DMS114 treated with DMSO at 0.1 percent for 48 hours (cell line): ENCODE data around the gene NUPR2.
A peak's percentile ranks its signal among the peaks of the same experiment; 100 is the strongest.
"Not testable (repeated sequence)": the region's sequence is repeated elsewhere in the genome, so short reads cannot be mapped to it uniquely, and the experiment has no call there.

Experiments used
- DNase-seq: peaks from one replicate; lab custom pipeline; 2025; ENCODE audit not compliant: unreplicated experiment; lab: John Stamatoyannopoulos, UW

NUPR2 gene

DNA sequence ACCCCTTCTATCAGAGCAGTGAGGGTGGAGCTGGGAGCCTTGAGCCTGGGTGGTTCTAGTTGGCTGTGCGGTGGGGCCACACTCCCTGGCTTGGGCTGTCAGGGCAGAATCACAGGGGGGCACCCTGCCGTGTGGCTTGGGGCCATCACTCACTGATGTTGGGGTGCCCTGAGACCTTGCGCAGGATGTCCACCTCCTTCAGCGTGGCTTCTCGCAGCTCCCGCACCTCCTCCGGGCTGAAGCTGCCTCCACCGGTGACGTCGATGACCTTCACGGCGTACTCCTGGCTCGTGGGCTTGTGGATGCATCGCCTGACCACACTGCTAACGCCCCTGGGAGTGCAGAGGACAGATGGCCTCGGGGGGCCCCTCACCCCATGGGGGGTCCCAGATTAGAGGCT is 28.8 kb downstream of the NUPR2 start:
- DNase-seq, result no peak

DNA sequence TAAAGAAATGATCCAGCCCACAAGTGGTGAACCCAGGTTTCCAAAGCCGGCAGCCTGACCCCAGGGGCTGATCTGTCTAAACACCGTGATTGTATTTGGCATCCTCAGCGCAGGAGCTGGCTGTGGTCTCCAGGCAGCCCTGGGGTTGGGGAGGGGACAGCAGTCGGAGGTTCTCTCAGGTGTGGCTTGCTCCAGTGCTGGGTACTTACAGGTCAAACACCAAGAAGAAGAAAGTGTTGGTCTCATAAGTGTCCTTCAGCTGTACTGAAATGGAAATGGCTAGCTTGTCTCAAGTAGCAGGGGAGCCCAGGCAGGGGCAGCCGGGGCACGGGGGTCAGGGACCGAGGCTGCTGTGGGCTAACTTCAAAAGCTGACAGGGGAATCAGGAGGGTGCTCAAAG is 29.5 kb downstream of the NUPR2 start:
- DNase-seq, result no peak

DNA sequence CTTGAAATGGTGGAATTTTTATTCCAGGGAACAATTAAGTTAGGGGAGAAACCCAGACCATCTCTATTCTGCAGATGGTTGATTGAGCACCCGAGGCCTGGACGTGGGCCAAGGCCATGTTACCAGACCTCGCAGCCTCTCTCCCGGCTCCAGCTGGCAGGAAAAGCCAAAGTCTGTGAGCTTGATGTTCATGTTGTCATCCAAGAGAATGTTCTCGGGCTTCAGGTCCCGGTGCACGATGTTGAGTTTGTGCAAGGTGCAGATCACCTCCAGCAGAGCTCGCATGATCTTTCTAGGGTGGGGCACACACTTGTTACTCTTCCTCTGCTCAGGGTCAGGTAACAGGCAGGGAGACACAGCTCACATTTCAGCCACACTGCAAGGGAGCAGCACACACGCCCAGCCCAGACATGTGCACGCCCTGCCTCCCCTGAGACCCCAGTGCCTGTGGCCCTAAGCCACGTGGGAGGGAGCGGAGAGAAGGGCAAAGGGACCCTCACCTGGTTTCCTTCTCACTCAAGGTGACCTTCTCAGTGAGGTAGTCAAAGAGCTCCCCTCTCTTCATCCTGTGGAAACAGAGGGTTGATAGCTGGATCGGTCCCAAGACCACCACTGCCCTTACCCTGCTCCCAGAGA is 32.9 kb downstream of the NUPR2 start:
- no peak for DNase-seq

DNA sequence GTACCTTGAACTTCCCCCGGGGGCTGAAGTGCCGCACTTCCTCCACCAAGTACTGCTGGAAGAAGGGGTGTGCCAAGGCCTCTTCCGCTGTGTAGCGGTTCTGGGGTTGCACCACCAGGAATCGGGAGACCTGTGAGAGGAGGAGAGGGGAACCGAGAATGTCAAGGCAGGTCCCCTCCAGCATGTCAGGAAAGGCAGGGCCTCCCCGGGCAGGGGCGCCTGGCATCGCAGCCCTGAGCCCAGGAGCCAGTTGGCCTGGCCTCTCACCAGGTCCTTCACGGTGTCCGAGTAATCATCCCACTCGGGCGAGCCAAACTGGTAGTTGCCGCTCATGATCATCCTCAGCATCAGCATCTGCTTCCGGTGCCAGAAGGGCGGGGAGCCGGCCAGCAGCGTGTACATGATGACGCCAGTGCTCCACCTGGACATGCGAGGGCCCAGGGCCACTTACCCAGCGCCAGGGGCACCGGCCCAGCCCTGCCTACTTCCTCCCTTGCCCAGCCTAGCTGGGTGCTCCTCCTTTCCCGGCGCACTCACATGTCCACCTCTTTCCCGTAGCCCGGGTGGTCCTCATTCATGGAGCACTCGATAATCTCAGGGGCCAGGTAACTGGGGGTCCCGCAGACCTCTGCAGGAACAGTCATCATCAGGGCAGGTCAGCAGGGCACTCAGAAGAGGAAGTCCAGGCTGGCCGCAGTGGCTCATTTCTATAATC is 34.4 kb downstream of the NUPR2 start:
- no peak for DNase-seq

DNA sequence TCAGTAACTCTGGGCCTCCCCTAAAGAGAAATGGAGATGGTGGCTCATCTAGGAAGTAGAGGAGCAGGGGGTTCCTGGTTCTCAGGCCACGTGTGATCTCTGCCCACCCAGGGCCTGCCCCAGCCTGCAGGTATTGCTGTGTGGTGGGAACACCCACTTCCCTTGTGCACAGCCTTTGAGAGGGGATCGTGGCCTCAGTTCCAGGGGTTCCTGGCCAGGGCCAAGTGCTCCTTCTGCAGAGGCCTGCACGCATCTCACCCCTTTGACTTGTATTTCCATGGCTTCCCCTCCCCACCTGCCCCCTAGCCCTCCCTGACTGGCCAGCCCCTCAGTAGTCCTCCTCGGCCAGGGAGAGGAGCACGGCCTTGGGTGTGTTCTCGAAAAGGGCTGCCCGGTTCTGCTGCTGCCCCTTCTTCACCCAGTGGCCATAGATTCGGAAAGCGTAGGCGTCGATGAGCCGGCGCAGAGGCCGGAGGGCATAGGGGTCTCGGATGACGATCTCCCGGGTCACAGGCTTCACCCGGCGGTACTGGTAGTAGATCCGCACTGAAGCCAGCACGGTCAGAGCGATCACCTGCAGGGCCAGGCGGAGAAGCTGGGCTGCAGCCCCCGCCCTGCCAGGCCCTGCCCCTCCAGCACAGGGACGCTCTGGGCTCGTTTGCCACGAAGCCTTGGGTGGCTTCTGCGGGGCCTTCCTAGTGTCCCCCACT is 35.3 kb downstream of the NUPR2 start:
- not testable (repeated sequence) for DNase-seq

DNA sequence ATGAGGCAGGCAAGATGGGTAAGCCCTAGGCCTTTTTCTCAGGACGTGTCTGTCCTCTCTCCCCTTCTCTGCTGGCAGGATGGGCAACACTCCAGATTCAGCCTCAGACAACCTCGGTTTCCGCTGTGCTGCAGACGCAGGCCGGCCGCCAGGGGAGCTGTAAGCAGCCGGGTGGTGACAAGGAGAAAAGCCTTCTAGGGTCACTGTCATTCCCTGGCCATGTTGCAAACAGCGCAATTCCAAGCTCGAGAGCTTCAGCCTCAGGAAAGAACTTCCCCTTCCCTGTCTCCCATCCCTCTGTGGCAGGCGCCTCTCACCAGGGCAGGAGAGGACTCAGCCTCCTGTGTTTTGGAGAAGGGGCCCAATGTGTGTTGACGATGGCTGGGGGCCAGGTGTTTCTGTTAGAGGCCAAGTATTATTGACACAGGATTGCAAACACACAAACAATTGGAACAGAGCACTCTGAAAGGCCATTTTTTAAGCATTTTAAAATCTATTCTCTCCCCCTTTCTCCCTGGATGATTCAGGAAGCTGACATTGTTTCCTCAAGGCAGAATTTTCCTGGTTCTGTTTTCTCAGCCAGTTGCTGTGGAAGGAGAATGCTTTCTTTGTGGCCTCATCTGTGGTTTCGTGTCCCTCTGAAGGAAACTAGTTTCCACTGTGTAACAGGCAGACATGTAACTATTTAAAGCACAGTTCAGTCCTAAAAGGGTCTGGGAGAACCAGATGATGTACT is 36.6 kb downstream of the NUPR2 start:
- DNase-seq, result no peak

DNA sequence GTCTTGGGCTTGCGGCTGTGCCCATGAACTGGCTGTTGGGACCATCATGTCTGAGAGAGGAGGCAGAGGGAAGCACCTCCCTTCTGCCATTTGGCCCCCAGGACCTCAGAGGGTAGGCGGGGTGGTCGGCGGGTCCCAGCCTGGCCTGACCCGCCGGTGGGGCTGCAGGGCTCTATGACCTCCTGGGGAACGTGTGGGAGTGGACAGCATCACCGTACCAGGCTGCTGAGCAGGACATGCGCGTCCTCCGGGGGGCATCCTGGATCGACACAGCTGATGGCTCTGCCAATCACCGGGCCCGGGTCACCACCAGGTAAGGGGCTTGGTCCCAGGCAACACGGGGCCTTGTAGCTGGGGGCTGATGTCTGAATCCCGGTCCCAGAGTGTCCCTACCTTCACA is 38.0 kb downstream of the NUPR2 start:
- DNase-seq, result no peak

DNA sequence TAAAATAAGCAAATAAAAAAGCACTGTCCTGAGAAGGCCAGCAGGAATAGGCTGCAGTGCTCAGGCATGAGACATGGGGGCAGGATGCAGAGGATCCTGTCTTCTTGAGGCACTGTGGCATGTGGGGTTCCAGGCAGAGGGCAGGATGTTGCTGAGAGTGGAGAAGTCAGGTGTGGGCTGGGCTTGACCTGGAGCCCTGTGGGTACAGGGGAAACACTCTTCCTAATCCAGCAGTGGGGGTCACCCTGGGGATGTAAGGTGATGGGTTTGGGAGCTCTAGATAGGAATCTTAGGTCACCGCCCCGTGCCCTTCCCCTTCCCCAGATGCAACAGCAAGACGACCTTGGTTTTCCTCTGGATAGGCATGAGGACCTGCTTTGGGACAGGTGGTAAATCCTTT is 38.5 kb downstream of the NUPR2 start:
- DNase-seq, result no peak

DNA sequence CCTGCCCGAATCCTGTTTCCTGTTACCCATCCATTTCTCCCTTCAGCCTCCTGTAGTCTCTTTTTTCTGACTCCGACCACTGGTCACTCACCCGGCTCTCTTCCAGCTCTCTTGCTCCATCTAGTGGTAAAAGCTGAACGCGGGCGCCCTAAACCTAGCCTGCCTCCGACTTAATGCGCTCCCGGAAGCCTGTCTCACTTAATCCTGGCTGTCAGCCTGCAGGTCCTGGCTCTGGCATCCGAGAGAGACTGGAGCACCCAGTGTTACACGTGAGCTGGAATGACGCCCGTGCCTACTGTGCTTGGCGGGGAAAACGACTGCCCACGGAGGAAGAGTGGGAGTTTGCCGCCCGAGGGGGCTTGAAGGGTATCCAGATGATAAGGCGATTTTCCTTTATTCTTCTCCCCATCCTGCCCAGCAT is 41.8 kb downstream of the NUPR2 start:
- peak; percentile 88 for DNase-seq

DNA sequence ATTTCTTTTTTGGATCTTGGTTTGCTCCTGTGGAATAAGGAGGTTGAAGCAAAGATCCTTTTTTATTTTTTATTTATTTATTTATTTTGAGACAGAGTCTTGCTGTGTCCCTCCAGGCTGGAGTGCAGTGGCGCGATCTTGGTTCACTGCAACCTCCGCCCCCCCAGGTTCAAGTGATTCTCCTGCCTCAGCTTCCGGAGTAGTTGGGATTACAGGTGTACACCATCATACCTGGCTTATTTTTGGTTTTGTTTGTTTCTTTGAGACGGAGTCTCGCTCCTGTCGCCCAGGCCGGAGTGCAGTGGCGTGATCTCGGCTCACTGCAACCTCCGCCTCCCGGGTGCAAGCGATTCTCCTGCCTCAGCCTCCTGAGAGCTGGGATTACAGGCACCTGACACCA is 49.8 kb downstream of the NUPR2 start:
- not testable (repeated sequence) for DNase-seq
